Stimulated activated CD8-positive, alpha-beta memory T cell treated with anti-CD3 and anti-CD28 coated beads, Interleukin-4, amount 100 ng/mL, for 4 hours (primary cell): Measurements from ENCODE around the gene CXCR6.

ENCODE experiments used
- DNase-seq, 2 donors: peaks; one replicate each; pipeline ENCODE4 v3.0.0-alpha.2; 2020; ENCODE audit warnings: low read depth in 2 of 2, low spot score in 1 of 2

CXCR6 gene

GRCh38 chr3:45968149-45968548, 24.9 kb downstream of the CXCR6 start:
- no peak for DNase-seq

- DNase-seq = no peak
Measured at GRCh38 chr3:45968706-45969105, 25.4 kb downstream of the CXCR6 start.

- DNase-seq = no peak
Measured at GRCh38 chr3:45969116-45969515, 25.9 kb downstream of the CXCR6 start.

GRCh38 chr3:45969953-45970352, 26.7 kb downstream of the CXCR6 start:
- DNase-seq = no peak

- DNase-seq = no peak
Measured at GRCh38 chr3:45972534-45973402, 29.5 kb downstream of the CXCR6 start.

DNA sequence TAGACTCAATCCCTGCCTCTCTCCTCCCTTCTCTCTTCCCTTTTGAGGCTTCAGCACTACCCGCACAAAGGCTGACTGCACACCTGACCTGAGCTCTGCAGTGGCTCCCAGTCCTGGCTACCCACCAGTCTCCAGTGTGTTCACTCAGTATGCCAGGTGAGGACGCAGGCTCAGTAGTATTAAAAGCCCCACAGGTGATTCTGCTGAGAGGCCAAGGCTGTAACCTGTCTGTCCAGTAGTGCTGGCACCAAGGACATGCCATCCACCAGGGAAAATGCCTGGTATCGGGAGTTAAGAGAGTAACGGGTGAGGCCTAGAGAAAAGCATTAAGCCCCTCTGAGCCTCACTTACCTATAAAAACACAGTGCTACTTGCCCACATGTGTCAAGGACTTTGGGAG, 31.4 kb downstream of the CXCR6 start:
- DNase-seq = no peak

DNA sequence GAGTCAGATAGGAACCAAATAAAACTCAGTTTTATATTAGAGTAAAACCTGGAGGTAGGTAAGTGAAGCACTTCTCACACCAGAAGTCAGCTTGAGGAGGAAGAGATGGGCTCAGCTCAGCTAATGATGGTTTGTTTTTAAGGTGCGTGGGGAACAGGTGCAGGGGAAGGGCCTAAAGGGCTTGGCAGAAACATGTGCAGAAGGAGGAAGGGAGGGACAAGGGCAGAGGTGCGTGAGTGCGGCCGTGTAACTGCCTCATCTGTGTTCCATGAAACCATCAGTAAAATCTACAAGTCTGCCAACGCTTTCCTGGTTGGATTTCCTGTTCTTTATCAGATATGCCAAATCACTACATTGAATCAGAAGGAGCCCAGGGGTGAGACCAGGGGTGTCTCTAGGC, 32.4 kb downstream of the CXCR6 start:
- DNase-seq = no peak

DNA sequence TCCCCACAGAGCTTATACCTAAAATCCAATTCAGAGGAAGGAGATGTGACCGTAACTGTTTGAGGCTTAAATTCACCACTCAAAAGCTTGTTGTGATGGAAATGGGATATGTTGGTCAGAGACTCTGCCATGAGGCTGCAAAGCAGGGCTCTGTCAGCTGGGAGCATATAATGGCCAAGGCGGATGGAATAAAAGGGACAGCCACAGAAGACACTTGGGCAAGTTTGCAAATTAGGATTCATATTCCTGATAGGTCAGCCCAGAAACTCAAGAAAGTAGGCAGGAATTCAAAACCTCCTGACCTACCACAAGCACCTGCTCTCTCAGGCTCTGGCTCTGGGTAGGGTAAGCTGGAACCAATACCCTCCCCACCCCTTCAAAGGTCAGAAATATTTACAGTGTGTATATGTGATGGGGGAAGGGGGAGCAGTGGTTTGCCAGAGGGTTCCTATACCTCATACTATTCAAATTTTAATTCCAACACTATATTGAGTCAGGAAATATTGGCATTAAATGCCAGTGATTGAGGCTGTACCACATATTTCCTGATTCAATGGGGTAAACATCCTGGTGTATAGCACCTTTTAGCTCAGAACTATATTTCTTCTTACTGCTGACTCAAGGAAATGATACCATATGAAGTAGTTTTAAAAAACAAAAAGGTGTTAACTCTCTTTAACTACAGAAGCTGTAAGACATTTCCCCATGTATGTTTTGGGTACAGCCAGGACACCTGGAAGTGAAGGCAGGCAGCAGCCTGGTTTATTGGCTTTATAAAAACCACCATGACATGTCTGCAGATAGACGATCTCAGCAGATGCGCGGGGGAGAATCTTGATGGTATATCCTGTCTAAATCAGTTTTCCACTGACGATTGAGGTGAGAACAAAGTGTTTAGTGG, 33.2 kb downstream of the CXCR6 start:
- DNase-seq = no peak

GRCh38 chr3:45978006-45978761, 34.9 kb downstream of the CXCR6 start:
- DNase-seq = no peak

GRCh38 chr3:45979378-45979777, 36.1 kb downstream of the CXCR6 start:
- DNase-seq = no peak

GRCh38 chr3:45980229-45980813, 37.1 kb downstream of the CXCR6 start:
- no peak for DNase-seq

DNA sequence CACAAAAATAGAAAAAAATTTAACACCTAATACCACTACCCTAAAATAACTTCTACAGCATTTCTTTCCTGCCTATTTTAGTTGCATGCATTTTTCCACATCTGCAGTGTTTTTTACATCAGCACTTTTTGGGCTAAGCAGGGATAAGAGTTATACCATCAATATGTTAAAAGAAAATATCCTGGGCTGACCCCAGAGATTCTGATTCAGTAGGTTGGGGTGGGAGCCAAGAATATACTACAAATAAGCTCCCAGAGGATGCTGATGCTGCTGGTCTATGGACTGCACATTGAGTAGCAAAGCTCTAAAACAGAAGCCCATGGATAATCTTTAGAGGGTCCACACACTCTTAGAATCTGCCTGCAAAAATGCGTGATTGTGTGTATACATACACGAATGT, 37.6 kb downstream of the CXCR6 start:
- DNase-seq = no peak

DNA sequence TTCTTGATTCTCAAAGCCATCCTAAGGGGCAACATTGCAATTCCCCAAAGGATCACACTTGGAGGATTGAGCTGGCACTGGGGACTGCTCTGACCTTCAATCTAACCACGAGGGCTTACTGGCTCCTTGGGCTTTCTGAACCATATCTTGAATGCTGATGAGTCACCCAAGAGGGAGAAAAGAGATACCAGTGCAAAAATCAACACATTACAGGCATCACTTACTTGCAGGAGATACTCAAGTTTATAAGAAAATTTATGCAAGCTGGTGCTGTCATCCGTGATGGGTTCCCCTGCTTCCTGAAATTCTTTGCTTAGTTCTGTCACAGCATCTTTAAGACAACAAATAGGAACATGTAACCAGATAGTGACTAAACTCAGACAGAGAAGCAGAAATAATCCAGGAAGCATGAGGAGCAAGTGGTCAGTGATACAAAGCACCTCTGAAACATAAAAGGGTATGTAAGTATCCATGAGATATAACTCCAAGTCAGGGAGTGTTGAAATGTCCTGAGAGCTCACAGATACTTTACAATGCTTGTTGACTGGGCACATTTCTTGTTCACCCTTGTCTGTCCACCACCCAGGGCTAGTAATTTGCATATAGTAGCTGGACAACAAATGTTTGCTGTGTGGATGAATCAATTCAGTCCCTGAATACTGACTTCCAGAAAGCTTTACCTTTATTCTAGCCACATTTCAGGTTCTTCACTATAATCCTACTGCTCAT, 38.2 kb downstream of the CXCR6 start:
- no peak for DNase-seq

DNA sequence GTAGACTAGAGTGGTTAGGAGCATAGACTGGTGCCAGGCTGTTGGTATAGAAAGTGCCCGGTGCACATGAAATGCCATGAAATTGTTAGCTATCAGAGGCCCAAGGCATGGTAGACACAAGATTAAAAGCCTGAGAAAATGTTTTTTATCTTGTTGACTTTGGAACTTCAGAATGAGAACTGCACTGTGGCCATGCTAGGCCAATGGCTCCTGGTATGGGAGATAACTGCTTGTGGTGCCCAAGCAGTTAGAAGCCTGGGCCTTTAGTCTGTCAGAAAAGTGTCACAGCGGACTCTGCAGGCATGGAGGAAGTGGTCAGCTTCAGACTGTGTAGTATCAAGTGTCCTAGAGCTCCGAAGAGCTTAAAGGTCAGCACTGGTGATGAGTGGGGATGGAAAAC, 40.5 kb downstream of the CXCR6 start:
- no peak for DNase-seq

DNA sequence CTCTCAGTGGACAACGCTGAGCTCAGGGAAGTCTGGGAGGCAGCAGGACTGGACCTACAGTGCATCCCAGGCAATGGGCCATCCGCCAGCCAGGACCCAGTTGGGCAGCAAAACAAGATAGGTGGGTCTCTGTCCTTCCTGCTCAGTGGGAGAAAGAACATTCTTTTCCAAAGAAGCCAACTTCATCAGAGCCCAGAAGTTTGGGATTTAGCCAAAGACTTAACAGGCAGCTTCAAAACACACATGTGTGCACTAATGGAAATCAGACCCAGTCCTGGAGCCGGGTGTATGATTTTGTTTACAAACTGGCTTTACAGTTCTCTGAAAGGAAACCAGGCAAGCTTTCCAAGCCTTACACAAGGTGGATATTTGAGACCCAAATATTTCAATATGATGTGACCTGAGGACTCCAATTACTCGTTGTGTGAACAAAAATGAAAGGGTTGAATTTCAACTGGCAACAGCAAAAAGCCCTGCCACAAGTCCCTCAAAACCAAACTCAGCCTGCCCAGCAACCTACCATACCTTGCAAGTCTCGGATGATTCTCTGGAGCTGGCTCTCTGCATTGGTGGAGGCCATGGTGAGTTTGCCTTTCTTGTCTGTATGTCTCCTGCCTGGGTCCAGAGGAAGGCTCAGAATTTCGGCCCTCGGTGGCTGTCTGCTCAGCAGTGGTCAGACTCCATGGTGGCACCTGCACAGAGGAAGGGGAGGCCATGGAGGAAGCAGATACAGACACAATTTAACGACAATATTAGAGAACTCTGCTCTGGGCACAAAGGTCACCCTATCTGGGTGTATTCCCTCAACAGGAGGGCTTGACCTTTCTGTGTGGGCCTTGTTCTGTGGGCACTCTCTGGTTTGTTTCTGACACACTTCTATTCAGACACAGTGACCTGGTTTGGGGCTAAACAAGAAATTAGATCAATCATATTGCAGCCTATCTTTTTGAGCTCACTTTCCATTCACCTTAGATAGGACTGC, 41.4 kb downstream of the CXCR6 start:
- no peak for DNase-seq

DNA sequence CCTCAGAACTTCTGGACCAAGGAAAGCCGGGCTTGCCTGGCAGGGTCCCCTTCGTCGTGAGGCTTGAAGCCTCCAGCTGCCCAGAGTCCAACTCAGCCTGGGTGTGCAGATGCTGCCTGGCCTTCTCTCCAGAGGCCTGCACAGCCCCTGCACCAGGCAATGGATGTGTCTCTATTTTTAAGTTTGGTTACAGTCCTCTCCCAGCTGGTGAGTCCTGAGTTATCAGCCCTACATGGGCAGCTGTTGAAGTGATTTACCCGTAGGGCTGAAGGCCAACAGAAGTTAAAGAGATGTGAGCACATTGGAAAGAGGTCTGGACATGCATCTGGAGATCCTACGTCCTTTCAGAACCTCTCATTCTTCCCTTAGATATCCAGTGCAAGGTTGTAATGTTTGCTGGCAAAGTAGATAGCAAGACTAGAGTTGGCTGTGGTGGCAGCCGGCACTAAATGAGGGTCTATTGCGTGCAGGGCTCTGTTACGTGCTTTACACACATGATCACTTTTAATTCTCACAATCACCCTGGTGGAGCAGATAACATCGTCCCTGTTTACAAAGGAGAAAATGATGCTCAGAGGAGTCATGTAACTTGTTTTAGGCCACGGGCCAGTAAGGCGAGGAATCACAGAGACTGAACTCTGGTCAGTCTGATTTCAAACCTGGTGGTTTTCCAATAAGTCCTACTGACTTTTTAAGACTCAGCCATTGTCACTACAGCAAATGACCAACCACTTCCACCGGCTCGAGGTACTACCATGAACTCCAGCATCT, 42.5 kb downstream of the CXCR6 start:
- no peak for DNase-seq

GRCh38 chr3:45986303-45986982, 43.2 kb downstream of the CXCR6 start:
- no peak for DNase-seq
